Gastroesophageal sphincter (tissue), 3 donors: ENCODE data around the gene FAM3A.

Experiments used
- CTCF ChIP-seq, 4 experiments: fragments of 200-600 bp in 2 of 4; fragments of 450-650 bp in 2 of 4; sonication (generic) in 1 of 4; IDR thresholded peaks; one replicate each; pipeline ENCODE4 v1.5.1; 2017 to 2019; ENCODE audit warnings: antibody characterized with exemption in 4 of 4, mild to moderate bottlenecking in 2 of 4, moderate library complexity in 2 of 4
- EP300 ChIP-seq: sonication (generic); formaldehyde crosslinking; IDR thresholded peaks from one replicate; pipeline ENCODE4 v1.6.1; 2017; ENCODE audit warnings: antibody characterized with exemption, mild to moderate bottlenecking
- POLR2AphosphoS5 ChIP-seq: sonication (generic); formaldehyde crosslinking; IDR thresholded peaks from one replicate; pipeline ENCODE4 v1.6.1; 2017; ENCODE audit warnings: antibody characterized with exemption

GRCh38 chrX:154469880-154470279 lies 46.2 kb downstream of the FAM3A start:
- TF ChIP-seq CTCF (IDR thresholded peaks at IDR 0.05) (no peak), EP300 (no peak), POLR2AphosphoS5 (no peak)
